DMS79 (cell line): ENCODE measurements around the gene PSMG3.

ENCODE experiments used
- DNase-seq: peaks from one replicate; lab custom pipeline; 2025; lab: John Stamatoyannopoulos, UW

Gene PSMG3

DNA sequence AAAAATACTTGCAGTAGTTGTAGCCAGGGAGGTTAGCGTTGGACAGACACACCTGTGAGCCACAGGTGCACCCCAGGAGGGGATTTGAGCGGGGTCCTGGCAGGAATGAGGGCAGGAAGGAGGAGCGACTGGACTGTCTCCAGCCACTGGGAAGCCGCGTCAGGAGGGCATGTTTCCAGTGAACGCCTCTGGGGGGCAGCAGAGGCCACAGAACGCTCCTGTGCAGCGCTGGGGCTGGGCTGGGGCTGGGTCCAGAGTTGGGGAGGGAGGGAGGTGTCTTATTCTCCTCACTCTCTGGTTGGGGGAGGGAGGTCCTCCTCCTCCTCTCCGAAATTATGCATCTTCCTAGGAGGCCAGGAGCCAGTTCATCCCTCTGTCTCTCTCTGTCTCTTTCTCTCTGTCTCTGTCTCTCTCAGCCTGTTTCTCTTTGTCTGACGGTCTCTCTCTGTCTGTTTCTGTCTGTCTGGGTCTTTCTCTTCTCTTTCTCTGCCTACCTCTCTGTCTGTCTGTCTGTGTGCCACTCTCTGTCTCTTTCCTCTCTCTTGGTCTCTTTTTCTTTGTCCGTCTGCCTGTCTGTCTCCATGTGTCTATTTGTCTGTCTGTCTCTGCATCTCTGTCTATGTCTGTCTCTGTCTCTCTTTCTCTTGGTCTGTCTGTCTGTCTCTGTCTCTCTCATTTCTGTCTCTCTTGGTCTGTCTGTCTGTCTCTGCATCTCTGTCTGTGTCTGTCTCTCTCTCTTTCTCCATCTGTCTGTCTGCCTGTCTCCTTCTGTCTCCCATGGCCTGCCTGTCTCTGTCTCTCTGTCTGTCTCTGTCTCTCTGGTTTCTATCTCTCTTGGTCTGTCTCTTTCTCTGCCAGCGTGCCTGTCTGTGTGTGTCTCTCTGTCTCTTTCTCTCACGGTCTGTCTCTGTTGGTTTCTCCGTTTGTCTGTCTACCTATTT lies 9.9 kb upstream of the PSMG3 start:
- DNase-seq: peak; percentile 29

DNA sequence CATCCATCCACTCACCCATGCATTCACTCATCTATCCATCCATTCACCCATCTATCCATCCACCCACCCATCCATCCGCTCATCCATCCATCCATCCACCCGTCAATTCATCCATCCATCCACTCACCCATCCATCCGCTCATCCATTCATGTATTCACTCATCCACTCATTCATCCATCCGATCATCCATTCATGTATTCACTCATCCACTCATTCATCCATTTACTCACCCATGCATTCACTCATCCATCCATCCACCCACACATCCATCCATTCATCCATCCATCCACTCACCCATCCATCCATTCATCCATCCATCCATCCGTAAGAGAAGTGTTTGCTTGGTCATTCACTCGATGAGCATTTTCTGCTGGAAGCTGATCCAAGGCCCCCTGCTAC lies 8.7 kb upstream of the PSMG3 start:
- no peak for DNase-seq

DNA sequence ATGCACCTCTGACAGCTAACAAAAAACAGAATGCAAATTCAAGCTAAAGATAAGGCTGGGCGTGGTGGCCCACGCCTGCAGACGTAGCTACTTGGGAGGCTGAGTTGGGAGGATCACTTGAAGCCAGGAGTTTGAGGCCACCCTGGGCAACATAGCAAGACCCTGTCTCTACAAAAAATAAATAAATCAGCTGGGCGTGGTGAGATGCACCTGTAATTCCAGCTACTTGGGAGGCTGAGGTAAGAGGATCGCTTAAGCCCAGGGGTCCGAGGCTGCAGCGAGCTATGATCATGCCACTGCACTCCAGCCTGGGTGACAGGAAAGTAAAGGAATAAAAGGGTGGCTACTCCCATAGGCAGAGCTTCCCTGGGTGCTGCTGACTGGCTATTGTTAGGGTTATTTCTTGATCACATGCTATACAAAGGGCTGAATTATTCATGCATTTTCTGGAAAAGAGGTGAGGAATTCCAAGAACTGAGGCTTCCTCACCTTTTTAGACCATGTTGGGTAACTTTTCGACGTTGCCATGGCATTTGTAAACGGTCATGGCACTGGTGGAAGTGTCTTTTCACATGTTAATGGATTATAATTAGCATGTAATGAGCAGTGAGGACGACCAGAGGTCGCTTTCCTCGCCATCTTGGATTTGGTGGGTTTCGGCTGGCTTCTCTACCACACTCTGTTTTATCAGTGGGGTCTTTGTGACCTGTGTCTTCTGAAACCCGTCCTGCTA lies 6.9 kb upstream of the PSMG3 start:
- no peak for DNase-seq

DNA sequence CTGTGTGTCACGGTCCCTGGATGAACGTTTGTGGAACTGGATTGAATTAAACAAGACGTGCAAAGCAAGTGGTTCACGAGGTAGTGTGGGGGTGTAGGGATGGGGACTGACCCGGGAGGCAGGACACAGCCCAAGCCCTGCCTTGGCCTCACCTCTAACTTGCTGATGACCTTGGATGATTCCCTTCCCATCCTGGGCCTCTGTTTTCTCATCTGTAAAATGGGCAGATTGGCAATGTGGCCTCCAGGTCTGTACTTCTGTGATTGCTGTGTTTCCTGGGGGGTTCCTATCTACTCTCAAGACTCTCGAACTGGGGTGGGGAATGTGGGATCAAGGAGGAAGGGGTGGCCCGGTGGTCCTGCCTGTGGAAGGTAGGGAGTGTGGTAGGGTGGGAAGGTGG lies 6.0 kb upstream of the PSMG3 start:
- DNase-seq: no peak

DNA sequence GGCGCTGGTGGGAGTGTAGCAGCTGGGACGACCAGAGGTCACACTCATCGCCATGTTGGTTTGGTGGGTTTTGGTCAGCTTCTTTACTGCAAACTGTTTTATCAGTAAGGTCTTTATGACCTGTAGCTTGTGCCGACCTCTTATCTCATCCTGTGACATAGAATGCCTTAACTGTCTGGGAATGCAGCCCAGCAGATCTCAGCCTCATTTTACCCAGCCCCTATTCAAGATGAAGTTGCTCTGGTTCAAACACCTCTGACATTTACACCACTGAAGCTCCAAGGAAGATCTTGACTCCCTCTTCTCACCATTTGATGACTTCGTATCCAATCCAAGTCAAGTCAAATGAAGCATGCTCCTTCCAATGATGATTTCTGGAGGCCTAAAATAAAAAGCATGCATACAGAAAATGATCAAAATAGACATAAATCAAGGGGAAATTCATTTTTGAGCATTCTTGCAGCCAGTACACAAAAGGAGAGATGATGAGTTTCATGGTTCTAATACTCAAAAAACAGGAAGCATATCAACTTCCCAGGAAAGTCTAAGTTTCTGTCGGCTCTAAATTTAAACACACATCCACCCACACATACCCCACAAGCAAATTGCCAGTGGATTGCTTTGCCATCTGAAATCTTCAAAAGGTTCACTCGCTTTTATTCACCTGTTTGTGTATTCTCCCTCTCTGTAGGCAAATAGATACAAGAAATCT lies 2.4 kb upstream of the PSMG3 start:
- no peak for DNase-seq

DNA sequence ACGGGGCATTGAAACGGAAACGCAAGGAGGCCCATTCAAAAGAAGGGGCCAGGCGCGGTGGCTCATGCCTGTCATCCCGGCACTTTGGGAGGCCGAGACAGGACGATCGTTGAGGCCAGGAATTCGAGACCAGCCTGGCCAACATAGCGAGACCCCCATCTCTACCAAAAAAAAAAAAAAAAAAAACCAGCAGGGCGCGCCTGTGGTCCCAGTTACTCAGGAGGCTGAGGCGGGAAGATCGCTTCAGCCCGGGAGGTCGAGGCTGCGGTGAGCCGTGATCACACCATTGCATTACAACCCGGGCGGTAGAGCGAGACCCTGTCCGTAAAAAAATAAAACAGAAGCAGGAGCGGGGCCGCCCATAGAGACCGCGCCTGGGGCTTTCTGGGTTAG lies 396 bp downstream of the PSMG3 start:
- DNase-seq: no peak

DNA sequence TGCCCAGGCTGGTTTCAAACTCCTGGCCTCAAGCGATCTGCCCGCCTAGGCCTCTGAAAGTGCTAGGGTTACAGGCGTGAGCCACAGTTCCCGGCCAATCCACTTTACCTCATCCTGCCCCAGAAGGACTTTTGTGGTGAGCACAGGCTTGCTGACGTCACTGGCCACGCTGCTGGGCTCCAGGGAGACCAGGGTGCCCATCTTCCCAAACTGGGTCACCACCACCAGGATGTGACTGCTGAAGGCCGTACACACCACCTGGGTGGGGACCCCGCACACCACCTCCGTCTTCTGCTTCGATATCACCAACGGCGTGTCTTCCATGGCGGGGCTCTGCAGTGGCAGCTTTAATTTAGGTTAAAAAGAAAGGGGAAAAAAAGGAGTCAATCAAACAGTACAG lies 816 bp downstream of the PSMG3 start:
- DNase-seq: no peak

DNA sequence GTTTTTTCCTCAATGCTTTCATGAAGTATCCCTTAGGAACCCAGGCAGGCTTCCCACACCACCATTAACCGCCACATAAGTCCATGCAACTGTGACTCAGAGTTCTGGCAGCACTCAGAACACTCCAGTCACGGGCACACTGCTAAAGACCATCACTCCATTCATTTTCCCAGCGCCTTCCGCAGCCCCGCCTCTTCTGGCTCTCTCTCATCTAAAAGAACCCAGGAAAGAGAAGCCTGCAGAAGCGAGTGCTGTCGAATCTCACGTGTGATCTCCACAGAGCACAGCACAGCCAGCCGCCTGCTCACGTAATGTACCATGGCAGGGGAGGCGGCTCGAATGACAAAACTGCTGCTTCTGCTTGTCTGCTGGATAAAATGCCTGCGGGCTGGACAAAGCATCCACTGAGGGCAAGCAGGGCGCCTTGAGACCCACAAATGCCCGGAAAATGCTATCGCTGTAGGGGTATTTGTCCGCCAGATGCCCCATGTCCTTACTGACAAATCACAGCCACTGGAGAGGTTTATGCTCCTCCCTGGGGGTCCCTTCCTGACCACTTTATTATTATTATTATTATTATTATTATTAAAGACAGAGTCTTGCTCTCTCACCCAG lies 1.8 kb downstream of the PSMG3 start:
- DNase-seq: peak; percentile 69

DNA sequence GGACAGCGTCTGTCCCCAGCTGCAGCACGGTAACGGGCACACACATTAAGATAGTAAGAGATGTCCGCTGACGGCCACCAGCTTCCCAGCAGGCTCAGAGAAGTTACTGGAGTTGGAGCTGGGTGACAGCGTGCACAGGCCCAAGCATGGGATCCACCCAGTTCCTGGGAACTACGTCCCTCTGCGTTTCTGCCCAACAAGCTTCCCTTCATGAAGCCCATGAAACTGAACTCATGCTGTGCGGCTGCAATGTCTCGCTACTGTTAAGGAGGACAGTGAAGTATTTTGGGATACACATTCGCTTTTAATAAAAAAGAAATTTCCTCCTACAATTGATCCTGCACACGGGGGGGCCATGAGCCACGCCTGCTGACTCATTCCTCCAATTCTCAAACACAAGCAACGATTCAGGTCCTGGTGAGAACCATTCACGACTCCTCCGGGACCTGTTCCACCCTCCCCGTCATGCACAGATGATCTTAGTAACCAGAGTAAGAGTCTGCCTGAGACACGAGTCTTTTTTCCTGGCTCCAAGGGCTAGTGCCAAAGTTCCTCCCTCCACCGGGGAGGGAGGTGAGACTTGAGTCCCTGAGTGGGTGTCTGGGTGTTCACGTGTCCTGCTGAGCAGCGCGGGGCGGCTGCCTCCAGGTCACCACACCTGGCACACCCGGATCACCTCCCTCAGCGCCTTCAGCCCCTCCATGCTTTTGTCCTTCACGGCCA lies 2.6 kb downstream of the PSMG3 start:
- peak; percentile 88 for DNase-seq

DNA sequence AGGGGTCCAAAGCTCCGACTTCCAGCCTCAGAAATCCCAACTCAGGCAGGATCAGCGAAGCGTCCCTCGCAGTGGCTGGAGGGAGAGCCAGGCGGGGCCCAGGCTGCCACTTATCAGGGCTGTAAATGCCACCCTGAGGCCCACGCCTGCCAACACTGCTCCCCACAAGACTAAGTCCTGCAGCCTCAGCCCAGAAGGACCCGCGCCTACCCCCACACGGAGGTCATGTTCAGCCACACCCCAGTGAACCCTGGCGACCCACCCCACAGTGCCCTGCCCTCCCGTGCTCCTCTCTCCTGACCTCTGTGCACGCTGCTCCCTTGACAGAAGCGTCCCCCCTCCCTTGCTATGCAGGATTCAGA lies 3.2 kb downstream of the PSMG3 start:
- no peak for DNase-seq

DNA sequence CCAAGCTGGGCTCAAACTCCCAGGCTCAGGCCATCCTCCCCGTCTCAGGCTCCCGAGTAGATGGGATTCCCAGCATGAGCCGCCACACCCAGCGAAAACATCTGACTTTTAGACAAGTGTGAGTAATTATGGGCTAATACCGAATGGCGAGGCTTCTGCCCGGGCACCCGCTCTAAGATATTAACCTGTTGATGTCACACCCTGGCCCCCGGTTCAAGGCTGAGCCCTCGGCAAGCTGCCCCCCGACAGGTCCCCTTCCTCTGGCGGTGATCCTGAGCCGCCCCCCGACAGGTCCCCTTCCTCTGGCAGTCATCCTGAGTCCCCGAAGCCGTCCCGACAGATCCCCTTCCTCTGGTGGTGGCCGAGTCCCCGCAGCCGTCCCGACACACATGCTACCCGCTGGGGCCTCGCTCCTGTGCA lies 5.2 kb downstream of the PSMG3 start:
- no peak for DNase-seq

DNA sequence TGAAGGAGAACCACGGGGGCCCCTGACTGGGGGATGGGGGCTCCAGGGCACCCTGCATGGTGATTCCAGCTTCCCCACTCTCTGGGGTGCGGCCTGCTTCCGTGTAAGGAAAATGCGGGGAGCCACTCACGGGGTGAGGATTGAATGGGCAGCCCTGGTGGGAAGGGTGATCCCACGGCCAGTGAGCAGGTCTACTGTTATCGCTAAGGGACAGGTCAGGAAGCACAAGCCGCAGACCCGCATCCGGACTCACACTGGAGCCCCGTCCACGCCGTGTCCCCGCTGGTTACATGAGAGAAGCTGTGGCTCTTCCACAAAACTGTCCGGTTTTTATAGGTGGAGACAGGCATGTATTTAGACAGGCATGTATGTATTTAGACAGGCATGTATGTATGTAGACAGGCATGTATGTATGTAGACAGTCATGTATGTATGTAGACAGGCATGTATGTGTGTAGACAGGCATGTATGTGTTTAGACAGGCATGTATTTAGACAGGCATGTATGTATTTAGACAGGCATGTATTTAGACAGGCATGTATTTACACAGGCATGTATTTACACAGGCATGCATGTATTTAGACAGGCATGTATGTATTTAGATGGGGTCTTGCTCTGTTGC lies 5.7 kb downstream of the PSMG3 start:
- DNase-seq: no peak

DNA sequence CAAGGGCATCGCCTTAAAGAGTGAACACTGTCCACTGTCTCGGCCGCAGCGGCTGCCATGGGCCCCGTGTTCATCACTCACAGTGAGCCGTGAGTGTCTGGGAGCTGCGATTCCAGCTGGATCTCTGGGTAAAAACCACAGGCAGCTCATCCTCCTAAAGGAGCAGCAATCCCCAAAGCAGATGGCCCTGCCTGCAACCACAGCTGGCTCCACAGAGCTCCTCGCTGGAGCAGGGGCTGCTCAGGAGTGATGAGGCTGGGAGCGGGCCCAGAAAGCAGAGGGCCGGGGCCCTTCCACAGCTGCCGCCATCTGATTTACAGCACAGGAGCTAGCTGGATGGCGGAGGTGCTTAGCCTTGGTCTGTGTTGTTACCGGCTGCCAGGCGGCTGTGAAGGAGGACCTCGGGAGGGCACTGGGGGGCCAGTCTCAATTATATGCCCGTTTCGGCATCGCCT lies 7.2 kb downstream of the PSMG3 start:
- DNase-seq: no peak

DNA sequence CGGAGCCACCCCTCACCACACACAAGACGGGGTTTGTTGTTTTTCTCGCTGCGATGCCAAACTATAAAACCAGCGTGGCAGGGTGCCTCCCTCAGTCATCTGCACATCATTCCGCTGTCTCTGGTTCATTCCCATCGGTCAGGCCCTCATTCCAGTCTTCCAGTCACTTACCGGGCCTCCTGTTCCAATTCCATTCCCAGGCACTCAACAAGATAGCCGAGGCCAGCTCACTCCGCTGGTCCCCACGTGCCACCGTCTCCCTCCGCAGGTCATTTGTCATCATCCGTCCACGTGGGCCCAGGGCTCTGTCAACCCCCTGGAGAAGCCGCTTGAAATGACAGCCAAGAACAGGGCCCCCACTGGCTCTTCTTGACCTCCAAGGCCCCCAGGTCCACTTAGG lies 7.7 kb downstream of the PSMG3 start:
- no peak for DNase-seq

DNA sequence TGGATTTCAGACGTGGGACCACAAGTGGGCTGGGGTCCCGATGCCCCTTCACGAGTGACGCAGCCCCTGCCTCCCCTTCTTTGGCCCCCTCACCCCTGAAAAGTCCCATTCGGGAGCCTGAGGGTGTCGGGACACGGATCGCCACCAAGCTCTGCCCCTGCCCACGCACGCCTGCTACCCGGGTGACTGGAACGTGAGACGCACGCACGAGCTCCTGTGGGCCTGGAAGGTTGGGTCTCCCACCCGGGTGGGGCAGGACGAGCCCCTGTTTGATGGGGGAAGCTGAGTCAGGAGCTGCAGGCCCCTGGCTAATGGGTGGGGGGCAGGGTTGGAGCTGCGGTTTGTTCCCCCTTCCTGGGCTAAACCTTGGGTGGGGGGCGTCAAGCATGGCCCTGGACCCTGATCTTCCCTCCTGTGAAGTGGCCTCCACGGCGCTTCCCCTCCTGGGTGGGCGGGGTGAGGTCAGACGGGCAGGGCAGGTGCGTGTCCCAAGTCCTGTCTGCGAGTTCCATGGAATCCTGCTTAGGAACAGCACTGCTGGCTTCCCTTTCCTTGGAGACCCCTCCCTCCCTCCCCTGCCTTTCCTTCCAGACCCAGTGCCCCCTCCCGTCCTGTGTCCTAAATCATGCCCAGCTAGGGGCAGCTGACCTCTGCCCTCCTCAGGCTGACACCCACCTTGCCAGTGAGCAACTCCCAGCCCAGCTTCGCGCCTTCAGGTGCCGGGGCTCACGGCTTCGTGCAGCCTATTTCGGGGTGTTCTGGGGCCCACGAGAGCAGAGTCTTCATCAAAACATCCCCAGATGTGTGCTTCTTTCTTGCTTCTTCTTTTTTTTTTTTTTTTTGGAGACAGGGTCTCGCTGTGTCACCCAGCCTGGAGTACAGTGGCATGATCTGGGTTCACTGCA lies 8.5 kb downstream of the PSMG3 start:
- DNase-seq: no peak

DNA sequence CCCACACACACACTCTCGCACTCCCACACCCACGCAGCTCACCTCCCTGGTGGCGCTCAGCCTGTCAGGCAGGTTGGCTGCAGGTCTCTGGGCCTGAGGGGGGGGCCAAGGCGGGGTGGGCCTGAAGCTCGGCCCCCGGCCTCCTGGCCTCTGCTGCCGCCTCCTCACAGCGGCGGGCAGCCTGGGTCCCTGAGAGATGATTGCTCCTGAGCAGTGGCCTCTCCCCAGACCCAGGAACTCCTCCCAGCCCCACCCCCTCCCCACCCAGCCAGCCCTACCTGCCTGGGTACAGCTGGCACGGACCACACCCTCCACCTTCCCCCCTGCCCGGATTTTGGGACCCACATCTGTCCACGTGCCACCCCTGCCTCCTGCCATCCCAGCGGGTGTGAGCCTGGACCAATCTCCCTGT lies 9.2 kb downstream of the PSMG3 start:
- DNase-seq: no peak

DNA sequence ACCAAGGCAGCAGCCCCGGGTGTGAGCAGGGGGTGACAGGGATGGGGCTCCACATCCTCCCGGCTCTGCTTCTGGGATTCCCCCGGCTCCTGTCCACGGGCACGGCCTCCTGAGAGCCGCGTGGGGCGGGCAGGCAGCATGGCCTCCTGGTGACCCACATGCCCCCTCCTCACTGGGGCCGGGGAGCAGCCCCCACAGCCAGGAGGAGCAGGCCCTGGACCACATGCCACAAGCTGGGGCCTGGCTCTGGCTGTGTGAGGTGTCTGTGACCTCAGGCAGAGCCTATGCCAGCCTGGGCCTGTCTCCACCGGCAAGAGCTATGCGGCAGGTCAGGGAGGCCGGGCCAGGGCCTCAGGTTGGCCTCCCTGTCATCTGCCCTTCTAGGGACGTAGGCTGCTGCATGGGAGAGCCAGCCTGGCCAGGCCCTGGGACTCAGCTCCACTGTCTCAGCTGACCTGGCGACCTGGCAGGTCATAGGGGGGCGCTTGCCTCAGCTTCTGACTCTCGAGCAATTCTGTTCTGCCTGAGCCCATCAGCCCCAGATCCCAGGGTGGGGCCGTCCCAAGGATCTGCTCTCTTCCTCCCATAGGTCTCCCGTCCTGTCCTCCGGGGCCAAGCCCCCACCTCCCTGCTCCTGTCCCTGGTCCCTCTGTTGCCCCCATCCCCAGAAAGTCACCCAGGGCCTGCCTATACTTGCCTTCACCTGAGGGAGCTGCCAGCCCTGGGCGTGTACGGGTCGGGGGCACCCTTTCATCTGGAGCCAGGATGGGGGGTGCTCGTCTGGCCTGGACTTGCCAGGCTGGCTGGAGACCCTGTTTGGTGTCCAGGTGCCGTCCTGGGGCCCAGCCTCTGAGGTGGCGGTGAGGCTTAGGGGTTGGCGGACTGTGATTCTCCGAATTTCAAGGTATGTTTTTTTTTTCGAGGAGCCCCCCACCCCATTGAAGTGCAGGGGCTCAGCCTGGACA lies 9.9 kb downstream of the PSMG3 start:
- no peak for DNase-seq

DNA sequence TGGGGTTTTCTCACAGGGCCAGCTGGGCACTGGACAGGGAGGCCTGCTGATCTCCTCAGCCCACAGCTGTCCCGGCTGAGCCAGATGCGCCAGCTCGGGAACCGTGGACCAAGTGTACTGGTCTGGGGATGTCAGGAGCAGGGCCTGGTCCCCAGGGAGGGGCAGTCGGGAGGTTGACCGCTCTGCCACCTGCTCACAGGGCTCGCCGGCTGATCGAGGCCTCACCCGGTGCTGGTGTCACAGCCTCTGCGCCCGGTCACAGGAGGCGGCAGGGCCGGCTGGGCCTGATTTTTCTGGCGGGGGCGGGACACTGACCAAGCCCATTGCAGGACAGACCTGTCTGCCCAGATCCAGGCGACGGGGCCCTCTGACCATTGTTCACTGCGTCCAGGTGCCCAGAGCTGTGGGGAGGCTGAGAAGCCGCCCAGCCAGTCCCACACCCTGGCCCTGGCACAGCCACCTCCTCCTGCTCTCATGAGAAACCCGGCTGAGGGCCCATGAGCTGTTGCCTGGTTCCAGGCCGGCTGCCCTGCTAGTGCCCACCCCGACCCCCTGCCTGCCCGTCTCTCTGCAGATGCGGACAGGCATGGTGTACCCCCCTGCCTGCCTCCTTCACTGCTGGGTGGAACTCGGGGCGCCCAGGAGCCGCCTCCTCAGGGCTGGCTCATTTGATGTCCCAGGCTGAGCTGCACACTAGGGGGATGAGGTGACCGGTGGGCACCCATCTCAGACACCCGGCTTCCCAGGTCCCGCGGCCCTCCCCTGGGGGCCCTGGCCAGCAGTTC lies 10.8 kb downstream of the PSMG3 start:
- no peak for DNase-seq
